Adrenal gland (tissue), 5 donors: Measurements from ENCODE around the gene SDK1.

ENCODE experiments used
- POLR2A ChIP-seq, 2 donors: fragments of 450-650 bp; IDR thresholded peaks; one replicate each; pipeline ENCODE4 v1.6.1; 2017; ENCODE audit warnings: antibody characterized with exemption in 2 of 2, mild to moderate bottlenecking in 2 of 2, moderate library complexity in 1 of 2
- TF ChIP-seq, protein P1 (sequence below), 6 experiments: fragments of 450-650 bp in 4 of 6; fragments of 200-600 bp in 2 of 6; sonication (generic) in 1 of 6; IDR thresholded peaks; 1 replicate in 5 of 6; 2 replicates in 1 of 6; pipeline versions ENCODE4 v1.5.1 to v1.8.0; 2016 to 2021; ENCODE audit warnings: antibody characterized with exemption in 6 of 6, mild to moderate bottlenecking in 2 of 6, moderate library complexity in 1 of 6
- donor health status: DM: no; HTN: no; CAD: no.

DNA sequence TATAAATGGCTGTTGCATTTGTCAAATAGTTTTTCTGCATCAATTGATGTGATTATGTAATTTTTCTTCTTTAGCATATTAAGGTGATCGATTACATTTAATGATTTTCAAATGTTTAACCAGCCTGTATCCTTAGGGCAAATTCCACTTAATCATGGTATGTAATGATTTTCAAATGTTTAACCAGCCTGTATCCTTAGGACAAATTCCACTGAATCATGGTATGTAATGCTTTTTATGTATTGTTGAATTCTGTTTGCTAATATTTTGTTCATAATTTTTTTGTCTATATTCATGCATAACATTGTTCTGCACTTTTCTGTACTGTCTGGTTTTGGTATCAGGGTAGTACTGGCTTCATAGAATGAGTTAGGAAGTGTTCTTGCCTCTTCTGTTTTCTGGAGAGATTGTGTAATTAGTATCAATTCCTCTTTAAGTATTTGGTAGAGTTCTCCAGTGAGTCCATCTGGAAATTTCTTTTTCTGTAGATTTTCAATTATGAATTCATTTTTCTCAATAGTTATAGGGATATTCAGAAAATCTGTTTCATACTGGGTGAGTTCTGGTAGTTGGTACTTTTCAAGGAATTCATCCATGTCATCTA lies 987.8 kb downstream of the SDK1 start:
- TF ChIP-seq, protein P1, sequence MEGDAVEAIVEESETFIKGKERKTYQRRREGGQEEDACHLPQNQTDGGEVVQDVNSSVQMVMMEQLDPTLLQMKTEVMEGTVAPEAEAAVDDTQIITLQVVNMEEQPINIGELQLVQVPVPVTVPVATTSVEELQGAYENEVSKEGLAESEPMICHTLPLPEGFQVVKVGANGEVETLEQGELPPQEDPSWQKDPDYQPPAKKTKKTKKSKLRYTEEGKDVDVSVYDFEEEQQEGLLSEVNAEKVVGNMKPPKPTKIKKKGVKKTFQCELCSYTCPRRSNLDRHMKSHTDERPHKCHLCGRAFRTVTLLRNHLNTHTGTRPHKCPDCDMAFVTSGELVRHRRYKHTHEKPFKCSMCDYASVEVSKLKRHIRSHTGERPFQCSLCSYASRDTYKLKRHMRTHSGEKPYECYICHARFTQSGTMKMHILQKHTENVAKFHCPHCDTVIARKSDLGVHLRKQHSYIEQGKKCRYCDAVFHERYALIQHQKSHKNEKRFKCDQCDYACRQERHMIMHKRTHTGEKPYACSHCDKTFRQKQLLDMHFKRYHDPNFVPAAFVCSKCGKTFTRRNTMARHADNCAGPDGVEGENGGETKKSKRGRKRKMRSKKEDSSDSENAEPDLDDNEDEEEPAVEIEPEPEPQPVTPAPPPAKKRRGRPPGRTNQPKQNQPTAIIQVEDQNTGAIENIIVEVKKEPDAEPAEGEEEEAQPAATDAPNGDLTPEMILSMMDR (IDR thresholded peaks at IDR 0.05), result no peak
- TF ChIP-seq POLR2A (IDR thresholded peaks at IDR 0.05), result no peak
